H1 (cell line): Measurements from ENCODE around the gene MTAP. TPM values are rescaled to one million over a fixed set of nuclear protein-coding genes. Genes with fewer than 3 reads are reported as not detected.

ENCODE experiments used
- CTCF ChIA-PET: fragments of 300-600 bp; sonication (Branson Sonifier 250); formaldehyde crosslinking; loops from one replicate; lab custom pipeline; 2021; ENCODE audit not compliant: partially characterized antibody; lab: Charles Lee
- POLR2A ChIA-PET: fragments of 300-600 bp; sonication (Branson Sonifier 250); formaldehyde crosslinking; loops from one replicate; lab custom pipeline; 2021; ENCODE audit warnings: inconsistent platforms; ENCODE audit not compliant: partially characterized antibody; lab: Charles Lee
- DNase-seq, 2 experiments: peaks; one replicate each; pipeline versions ENCODE4 v3.0.0 to v3.0.0-alpha.2; 2010 to 2022; ENCODE audit warnings: low spot score in 2 of 2, low read depth in 1 of 2, mixed read lengths in 1 of 2
- FAIRE-seq: peaks from 2 replicates; lab custom pipeline; 2011; peaks lifted over from hg19 to GRCh38; lab: Jason Lieb, UNC
- H2AFZ ChIP-seq: 2 replicates; pipeline ENCODE4 v1.8.1; 2012; ENCODE audit warnings: low read length, inconsistent platforms
- H2AK5ac ChIP-seq: 2 replicates; pipeline ENCODE4 v1.6.1; 2013; ENCODE audit warnings: low read depth, low read length
- H2BK120ac ChIP-seq: replicated peaks from 2 replicates; pipeline ENCODE3; 2013; ENCODE audit warnings: low read depth, low read length, inconsistent platforms
- H2BK12ac ChIP-seq: 2 replicates; pipeline ENCODE4 v1.6.1; 2013; ENCODE audit warnings: low read depth, low read length
- H2BK15ac ChIP-seq: 2 replicates; pipeline ENCODE4 v1.6.1; 2013; ENCODE audit warnings: low read length
- H2BK20ac ChIP-seq: 2 replicates; pipeline ENCODE4 v1.6.1; 2013; ENCODE audit warnings: low read length
- H2BK5ac ChIP-seq: 2 replicates; pipeline ENCODE4 v1.6.1; 2013; ENCODE audit warnings: low read depth, low read length
- H3K14ac ChIP-seq: 2 replicates; pipeline ENCODE4 v1.6.1; 2013; ENCODE audit warnings: inconsistent platforms; ENCODE audit not compliant: insufficient read length
- H3K18ac ChIP-seq: 2 replicates; pipeline ENCODE4 v1.6.1; 2013; ENCODE audit warnings: low read length; ENCODE audit errors: extremely low read depth
- H3K23ac ChIP-seq: 2 replicates; pipeline ENCODE4 v1.6.1; 2013; ENCODE audit warnings: inconsistent platforms; ENCODE audit not compliant: insufficient read length
- H3K23me2 ChIP-seq: 2 replicates; pipeline ENCODE4 v1.6.1; 2013; ENCODE audit warnings: low read depth, low read length
- H3K27ac ChIP-seq: 2 replicates; pipeline ENCODE4 v1.6.1; 2011; ENCODE audit warnings: low read depth, low read length, inconsistent platforms
- H3K27me3 ChIP-seq, 4 experiments: replicated peaks in 1 of 4; 1 replicate in 1 of 4; 2 replicates in 3 of 4; pipeline versions ENCODE4 v1.6.1 to v1.8.1; 2011 to 2013; ENCODE audit warnings: low read length in 3 of 4, mild to moderate bottlenecking in 3 of 4, inconsistent platforms in 2 of 4, mixed read lengths in 2 of 4, moderate library complexity in 1 of 4; ENCODE audit not compliant: control insufficient read depth in 3 of 4, insufficient read depth in 3 of 4; ENCODE audit errors: extremely low read depth in 1 of 4
- H3K36me3 ChIP-seq, 4 experiments: 2 replicates each; pipeline versions ENCODE4 v1.6.1 to v1.8.1; 2011 to 2013; ENCODE audit warnings: mild to moderate bottlenecking in 4 of 4, low read length in 3 of 4, moderate library complexity in 2 of 4, control low read depth in 1 of 4, inconsistent platforms in 1 of 4; ENCODE audit not compliant: insufficient read depth in 4 of 4, control insufficient read depth in 2 of 4
- H3K4ac ChIP-seq: replicated peaks from 2 replicates; pipeline ENCODE3; 2013; ENCODE audit warnings: low read length, low read depth, mixed read lengths, inconsistent platforms; ENCODE audit not compliant: insufficient read length
- H3K4me1 ChIP-seq, 4 experiments: replicated peaks in 1 of 4; 1 replicate in 1 of 4; 2 replicates in 3 of 4; pipeline versions ENCODE4 v1.6.1 to v1.8.1; 2011 to 2013; ENCODE audit warnings: low read length in 3 of 4, inconsistent platforms in 2 of 4, mixed read lengths in 1 of 4; ENCODE audit not compliant: insufficient read depth in 4 of 4, control insufficient read depth in 3 of 4
- H3K4me2 ChIP-seq, 2 experiments: 2 replicates each; pipeline versions ENCODE4 v1.6.1 to v1.8.1; 2011 to 2013; ENCODE audit warnings: low read depth in 2 of 2, low read length in 2 of 2, control low read depth in 1 of 2, inconsistent platforms in 1 of 2, mild to moderate bottlenecking in 1 of 2; ENCODE audit not compliant: insufficient read depth in 1 of 2
- H3K4me3 ChIP-seq, 4 experiments: fragments of 200-600, 300-600 bp in 1 of 4; sonication (generic), shearing (Covaris generic), sonication (Bioruptor Twin) in 1 of 4; 2 replicates each; pipeline versions ENCODE4 v1.5.1 to v1.8.1; 2011 to 2016; ENCODE audit warnings: low read length in 4 of 4, low read depth in 3 of 4, control low read depth in 2 of 4, inconsistent platforms in 2 of 4, mild to moderate bottlenecking in 2 of 4, mixed read lengths in 1 of 4, moderate library complexity in 1 of 4; ENCODE audit not compliant: insufficient read depth in 2 of 4; ENCODE audit errors: extremely low read depth in 1 of 4
- H3K56ac ChIP-seq: replicated peaks from 2 replicates; pipeline ENCODE3; 2013; ENCODE audit warnings: low read depth, mild to moderate bottlenecking, mixed read lengths, low read length, inconsistent platforms; ENCODE audit not compliant: insufficient read length
- H3K79me1 ChIP-seq: 2 replicates; pipeline ENCODE4 v1.6.1; 2013; ENCODE audit warnings: low read depth, low read length, control low read depth
- H3K79me2 ChIP-seq, 2 experiments: 2 replicates each; pipeline versions ENCODE4 v1.6.1 to v1.8.1; 2012 to 2013; ENCODE audit warnings: low read length in 2 of 2, mild to moderate bottlenecking in 2 of 2, inconsistent platforms in 1 of 2; ENCODE audit not compliant: insufficient read depth in 2 of 2, control insufficient read depth in 1 of 2
- H3K9ac ChIP-seq, 4 experiments: replicated peaks in 1 of 4; 1 replicate in 1 of 4; 2 replicates in 3 of 4; pipeline versions ENCODE4 v1.6.1 to v1.8.1; 2011 to 2013; ENCODE audit warnings: low read depth in 3 of 4, low read length in 3 of 4, control low read depth in 2 of 4, mild to moderate bottlenecking in 2 of 4, moderate library complexity in 2 of 4, inconsistent platforms in 1 of 4; ENCODE audit errors: extremely low read depth in 1 of 4
- H3K9me3 ChIP-seq, 2 experiments: 2 replicates each; pipeline versions ENCODE4 v1.6.1 to v1.8.1; 2012 to 2013; ENCODE audit warnings: mild to moderate bottlenecking in 2 of 2, moderate library complexity in 2 of 2, control low read depth in 1 of 2, inconsistent platforms in 1 of 2, low read depth in 1 of 2, low read length in 1 of 2, mixed read lengths in 1 of 2; ENCODE audit not compliant: insufficient read depth in 2 of 2
- H4K20me1 ChIP-seq, 2 experiments: replicated peaks in 1 of 2; 2 replicates each; pipeline versions ENCODE3 to v1.8.1; 2011 to 2013; ENCODE audit warnings: inconsistent platforms in 2 of 2, low read length in 2 of 2, mild to moderate bottlenecking in 1 of 2; ENCODE audit not compliant: insufficient read depth in 2 of 2, control insufficient read depth in 1 of 2
- H4K5ac ChIP-seq: 2 replicates; pipeline ENCODE4 v1.6.1; 2013; ENCODE audit warnings: low read length, low read depth, mixed read lengths, inconsistent platforms; ENCODE audit not compliant: insufficient read length
- H4K8ac ChIP-seq: 2 replicates; pipeline ENCODE4 v1.8.0; 2013; ENCODE audit warnings: mild to moderate bottlenecking, moderate library complexity, low read length, inconsistent platforms; ENCODE audit not compliant: insufficient read depth; ENCODE audit errors: extremely low read depth
- H4K91ac ChIP-seq: replicated peaks from 2 replicates; pipeline ENCODE3; 2013; ENCODE audit warnings: low read length, mixed read lengths, inconsistent platforms; ENCODE audit not compliant: insufficient read length
- BCL11A ChIP-seq, 2 experiments: IDR thresholded peaks; one replicate each; pipeline ENCODE4 v1.6.1; 2011; ENCODE audit warnings: low read depth in 2 of 2, low read length in 2 of 2, mild to moderate bottlenecking in 2 of 2
- CBX5 ChIP-seq: fragments of 300-800, 300-1000 bp; sonication (generic); IDR thresholded peaks from 2 replicates; pipeline ENCODE4 v1.7.1; 2016; ENCODE audit warnings: antibody characterized with exemption, low read length, low read depth
- CBX8 ChIP-seq: fragments of 300-800, 300-1000 bp; sonication (generic); IDR thresholded peaks from 2 replicates; pipeline ENCODE4 v1.7.1; 2016; ENCODE audit warnings: low read depth, low read length, borderline replicate concordance
- CHD1 ChIP-seq: IDR thresholded peaks from 2 replicates; pipeline ENCODE4 v1.6.1; 2012; ENCODE audit warnings: low read depth, low read length, improper control_type of control experiment
- CHD2 ChIP-seq: IDR thresholded peaks from 2 replicates; pipeline ENCODE4 v1.6.1; 2012; ENCODE audit warnings: low read length, improper control_type of control experiment
- CTBP2 ChIP-seq: IDR thresholded peaks from 2 replicates; pipeline ENCODE4 v1.7.0; 2011; ENCODE audit warnings: borderline replicate concordance, mild to moderate bottlenecking, moderate library complexity, mixed read lengths, low read length; ENCODE audit not compliant: insufficient read depth, insufficient read length
- KDM4A ChIP-seq: IDR thresholded peaks from one replicate; pipeline ENCODE4 v1.7.1; 2012; ENCODE audit warnings: low read depth, mild to moderate bottlenecking, moderate library complexity, low read length, inconsistent platforms; ENCODE audit not compliant: severe bottlenecking
- POU5F1 ChIP-seq: IDR thresholded peaks from 2 replicates; pipeline ENCODE4 v1.6.1; 2011; ENCODE audit warnings: low read depth, mild to moderate bottlenecking, low read length, moderate library complexity
- SUZ12 ChIP-seq: fragments of 200-600 bp; sonication (generic); IDR thresholded peaks from 2 replicates; pipeline ENCODE4 v1.6.1; 2012; ENCODE audit warnings: mild to moderate bottlenecking, inconsistent platforms, low read length, moderate library complexity, mixed read lengths
- TAF1 ChIP-seq: IDR thresholded peaks from 2 replicates; pipeline ENCODE4 v1.6.1; 2011; ENCODE audit warnings: mild to moderate bottlenecking, low read depth, low read length
- TBP ChIP-seq: IDR thresholded peaks from 2 replicates; pipeline ENCODE4 v1.6.1; 2011; ENCODE audit warnings: low read depth, low read length, improper control_type of control experiment
- USF2 ChIP-seq: IDR thresholded peaks from 2 replicates; pipeline ENCODE4 v1.6.1; 2011; ENCODE audit warnings: low read length, improper control_type of control experiment
- WGBS, 2 experiments: shearing (Covaris generic) in 1 of 2; methylation state at CpG; one replicate each; pipeline versions ENCODE4 v1.1.6 to v1.1.7; 2013 to 2015; ENCODE audit warnings: low lambda C conversion rate in 2 of 2, mixed read lengths in 2 of 2, inconsistent platforms in 1 of 2, low coverage in 1 of 2, missing lambda C conversion rate in 1 of 2; ENCODE audit not compliant: insufficient replicate concordance in 2 of 2, insufficient coverage in 1 of 2, insufficient read length in 1 of 2; ENCODE audit errors: extremely low coverage in 1 of 2, missing lambda C conversion rate in 1 of 2; 5-methylcytosine and 5-hydroxymethylcytosine counted together
- polyA plus RNA-seq, 7 experiments: library from polyadenylated mRNA; depleted of rRNA in 3 of 7; stranded (reverse) in 5 of 7; unstranded in 2 of 7; fragments of >200 nt in 5 of 7; fragments of 200-250 nt in 2 of 7; gene quantifications; 1 replicate in 5 of 7; 2 replicates in 1 of 7; 4 replicates in 1 of 7; pipeline versions ENCODE4 v1.2.1 to v1.2.3, GENCODE V29; 2011 to 2013; ENCODE audit warnings: missing spikeins in 2 of 7, mixed read lengths in 2 of 7
- total RNA-seq: library from RNA; stranded (reverse); fragmentation: NEBNext Ultra II Directional; extraction: Animal tissue kit (Norgen Biotek cat#: 25700); gene quantifications from 2 replicates; pipeline ENCODE4 v1.2.1, GENCODE V29; 2021

Gene MTAP
- total and polyA plus RNA-seq, 2 of the 8 experiments (the other 6 are each of a cell fraction or from before 2014, with no cell fraction given), result 16.4 to 100 TPM

- FAIRE-seq (no peak), DNase-seq (no peak)
- H4K91ac ChIP-seq, result no peak overlapping the region
- no peak overlapping the region for H4K5ac ChIP-seq
- no peak overlapping the region for H2BK5ac ChIP-seq
- H3K18ac ChIP-seq, result no peak overlapping the region
- no peak overlapping the region for H3K56ac ChIP-seq
- H3K27ac ChIP-seq, result no peak overlapping the region
- ChIA-PET CTCF (interaction anchor here (0.7 to 1.1 kb wide), 3 partner anchors 28 to 296 kb away, joined by 3 to 5 read pairs (median 3); no protein-coding TSS in a partner anchor), POLR2A (no interaction called here)
- no peak overlapping the region for H3K9ac ChIP-seq
- H2BK20ac ChIP-seq, result no peak overlapping the region
- H2BK15ac ChIP-seq, result no peak overlapping the region
- no peaks in the 10 kb centered on the region for H3K36me3 ChIP-seq
- no peak overlapping the region for H3K14ac ChIP-seq
- no peaks in the 10 kb centered on the region for H3K9me3 ChIP-seq
- H4K20me1 ChIP-seq, result no peaks in the 10 kb centered on the region
- H2AK5ac ChIP-seq, result no peak overlapping the region
- H3K79me1 ChIP-seq, result no peaks in the 10 kb centered on the region
- H3K23me2 ChIP-seq, result no peaks in the 10 kb centered on the region
- H3K79me2 ChIP-seq, result no peaks in the 10 kb centered on the region
- no peak overlapping the region for H3K4me2 ChIP-seq
- no peak overlapping the region for H3K4ac ChIP-seq
- no peak overlapping the region for H2BK12ac ChIP-seq
- H3K4me1 ChIP-seq, result no peaks in the 10 kb centered on the region; a peak in 1 of 7 replicates
- H4K8ac ChIP-seq, result no peak overlapping the region
- H3K27me3 ChIP-seq, result no peaks in the 10 kb centered on the region
- no peak overlapping the region for H3K4me3 ChIP-seq
- no peak overlapping the region for H2AFZ ChIP-seq
- H2BK120ac ChIP-seq, result no peak overlapping the region
- H3K23ac ChIP-seq, result no peak overlapping the region
- WGBS, 2 experiments, result 99% methylated on average over 4 of the region's 4 CpGs; no CpG with 5 or more reads in 1 of the 2 experiments
- TF ChIP-seq CBX5 (no peak), TAF1 (no peak), CHD1 (no peak), CHD2 (no peak), USF2 (no peak), CBX8 (no peak), POU5F1 (no peak), BCL11A (IDR thresholded peaks at IDR 0.05; ENCODE audit: low read depth in 2 of 2, low read length in 2 of 2) (no peak), TBP (no peak), SUZ12 (no peak), CTBP2 (no peak), KDM4A (no peak)
Measured at GRCh38 chr9:21941337-21941995, 139.0 kb downstream of the MTAP start.
